ENCODE data around the gene PKHD1. TPM values are rescaled to one million over a fixed set of nuclear protein-coding genes. Genes with fewer than 3 reads are reported as not detected.

The PKHD1 gene
- total RNA-seq, 1 donor from 2014 or later, result 0.16 TPM

DNA sequence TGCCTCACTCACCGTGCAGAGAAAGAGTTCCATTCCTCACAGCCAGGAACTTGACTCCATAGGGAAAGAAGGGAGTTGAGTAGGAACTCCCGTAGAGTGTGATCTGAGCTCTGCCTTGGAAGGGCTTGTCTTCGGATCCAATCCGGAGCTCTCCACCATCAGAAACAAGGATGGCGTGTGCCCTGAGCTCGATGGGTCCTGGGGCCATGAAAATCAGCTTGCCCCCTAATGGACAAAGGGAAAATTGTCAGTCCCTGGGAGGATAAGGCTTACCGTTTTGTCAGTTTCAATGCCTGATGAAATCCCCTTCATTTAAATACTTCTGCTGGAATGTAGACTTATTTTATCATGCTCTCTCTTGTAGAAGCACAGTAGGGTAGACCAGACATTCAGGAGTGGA, 153.3 kb downstream of the PKHD1 start:
- TF ChIP-seq, protein P1, sequence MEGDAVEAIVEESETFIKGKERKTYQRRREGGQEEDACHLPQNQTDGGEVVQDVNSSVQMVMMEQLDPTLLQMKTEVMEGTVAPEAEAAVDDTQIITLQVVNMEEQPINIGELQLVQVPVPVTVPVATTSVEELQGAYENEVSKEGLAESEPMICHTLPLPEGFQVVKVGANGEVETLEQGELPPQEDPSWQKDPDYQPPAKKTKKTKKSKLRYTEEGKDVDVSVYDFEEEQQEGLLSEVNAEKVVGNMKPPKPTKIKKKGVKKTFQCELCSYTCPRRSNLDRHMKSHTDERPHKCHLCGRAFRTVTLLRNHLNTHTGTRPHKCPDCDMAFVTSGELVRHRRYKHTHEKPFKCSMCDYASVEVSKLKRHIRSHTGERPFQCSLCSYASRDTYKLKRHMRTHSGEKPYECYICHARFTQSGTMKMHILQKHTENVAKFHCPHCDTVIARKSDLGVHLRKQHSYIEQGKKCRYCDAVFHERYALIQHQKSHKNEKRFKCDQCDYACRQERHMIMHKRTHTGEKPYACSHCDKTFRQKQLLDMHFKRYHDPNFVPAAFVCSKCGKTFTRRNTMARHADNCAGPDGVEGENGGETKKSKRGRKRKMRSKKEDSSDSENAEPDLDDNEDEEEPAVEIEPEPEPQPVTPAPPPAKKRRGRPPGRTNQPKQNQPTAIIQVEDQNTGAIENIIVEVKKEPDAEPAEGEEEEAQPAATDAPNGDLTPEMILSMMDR (conservative IDR thresholded peaks at IDR 0.05), result peak; percentile 48
- Mint-ChIP-seq H3K4me1 (no peaks in the 10 kb centered on the region), H3K27ac (ENCODE audit: unreplicated experiment) (no peak overlapping the region), H3K9me3 (no peaks in the 10 kb centered on the region), H3K27me3 (ENCODE audit: low read depth) (no peaks in the 10 kb centered on the region), H3K4me3 (no peak overlapping the region), H3K36me3 (ENCODE audit: low read depth) (no peaks in the 10 kb centered on the region)
- no peak for DNase-seq (ENCODE audit: low read depth, low spot score)

DNA sequence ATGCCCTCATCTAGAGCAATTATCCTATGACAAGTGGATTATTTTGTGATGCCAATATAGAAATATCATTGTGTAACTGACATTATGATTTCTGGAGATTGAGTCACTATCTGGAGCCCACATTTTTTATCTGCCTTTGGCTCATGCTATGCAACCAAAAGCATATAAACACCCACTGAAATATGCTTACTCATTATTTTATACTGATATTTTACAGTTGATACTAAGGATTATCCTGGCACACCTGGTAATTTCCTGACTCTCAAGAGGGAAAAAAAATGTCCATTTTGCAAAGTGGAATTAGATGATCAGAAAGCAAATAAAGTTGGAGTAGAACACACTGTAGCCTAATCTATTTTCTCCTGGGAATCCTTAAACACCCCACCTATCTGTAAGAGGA, 154.5 kb downstream of the PKHD1 start:
- no peaks in the 10 kb centered on the region for H3K36me3 Mint-ChIP-seq (ENCODE audit: low read depth)
- no peak for DNase-seq (ENCODE audit: low read depth, low spot score)
- TF ChIP-seq, protein P1 (conservative IDR thresholded peaks at IDR 0.05), result no peak
- H3K27me3 Mint-ChIP-seq (ENCODE audit: low read depth), result no peaks in the 10 kb centered on the region
- no peaks in the 10 kb centered on the region for H3K9me3 Mint-ChIP-seq
- H3K27ac Mint-ChIP-seq (ENCODE audit: unreplicated experiment), result no peak overlapping the region
- H3K4me3 Mint-ChIP-seq, result no peak overlapping the region
- no peaks in the 10 kb centered on the region for H3K4me1 Mint-ChIP-seq

DNA sequence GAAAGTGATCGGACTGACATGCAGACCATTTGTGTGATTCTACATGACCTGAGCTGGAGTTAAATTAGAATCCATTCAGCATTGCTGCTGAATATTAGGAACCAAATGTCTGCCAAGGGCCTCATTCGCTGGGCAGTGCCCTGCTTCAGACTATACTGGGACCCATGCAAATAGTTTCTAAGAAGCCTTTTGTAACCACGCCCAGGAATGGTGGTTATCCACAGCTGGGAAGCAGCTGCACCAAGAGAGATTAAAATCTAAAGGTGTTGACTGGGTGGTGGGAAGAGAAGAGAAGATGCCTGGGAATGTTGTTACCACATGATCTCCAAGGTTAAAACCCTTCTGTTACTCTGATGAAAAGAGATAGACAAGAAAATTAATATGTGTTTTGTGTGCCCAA, 156.8 kb downstream of the PKHD1 start:
- Mint-ChIP-seq H3K27ac (ENCODE audit: unreplicated experiment) (no peak overlapping the region), H3K36me3 (ENCODE audit: low read depth) (no peaks in the 10 kb centered on the region), H3K27me3 (ENCODE audit: low read depth) (no peaks in the 10 kb centered on the region)

DNA sequence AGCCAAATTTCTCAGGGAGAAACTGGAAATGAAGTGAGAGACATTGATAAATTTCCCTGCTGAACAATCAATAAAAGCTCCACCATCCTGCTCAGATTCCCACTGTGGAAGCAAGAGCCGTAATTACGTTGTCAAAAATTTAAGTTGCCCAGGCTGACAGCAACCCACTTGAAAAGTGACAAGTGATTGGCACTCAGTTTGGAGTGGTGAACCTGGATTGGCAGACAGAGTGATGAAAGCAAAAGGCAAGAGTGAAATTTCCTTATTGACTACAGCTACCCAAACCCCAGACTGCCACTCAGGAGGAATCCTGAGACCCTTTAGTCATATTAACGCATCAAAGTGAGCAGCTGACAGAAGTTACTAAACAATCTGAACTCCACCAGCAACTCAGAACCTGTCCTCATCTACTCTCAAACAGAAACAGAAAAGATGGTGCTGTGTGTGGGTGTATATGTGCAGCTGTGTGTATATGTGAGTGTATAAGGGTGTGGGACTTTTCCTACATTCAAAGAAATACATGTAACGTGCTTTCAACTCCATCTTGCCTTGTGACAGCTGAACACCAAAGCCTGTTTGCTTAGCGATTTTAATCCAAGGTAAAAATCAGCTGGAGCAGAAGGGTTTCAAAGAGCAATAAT, 157.4 kb downstream of the PKHD1 start:
- TF ChIP-seq, protein P1 (conservative IDR thresholded peaks at IDR 0.05), result no peak
- Mint-ChIP-seq H3K36me3 (ENCODE audit: low read depth) (no peaks in the 10 kb centered on the region), H3K9me3 (no peaks in the 10 kb centered on the region), H3K27me3 (ENCODE audit: low read depth) (no peaks in the 10 kb centered on the region), H3K4me1 (no peaks in the 10 kb centered on the region), H3K4me3 (no peak overlapping the region), H3K27ac (ENCODE audit: unreplicated experiment) (no peak overlapping the region)
- no peak for DNase-seq (ENCODE audit: low read depth, low spot score)

More for the DNA sequence above, 156.8 kb downstream of the PKHD1 start:
- no peaks in the 10 kb centered on the region for H3K4me1 Mint-ChIP-seq
- H3K9me3 Mint-ChIP-seq, result no peaks in the 10 kb centered on the region
- no peak overlapping the region for H3K4me3 Mint-ChIP-seq
- TF ChIP-seq, protein P1 (conservative IDR thresholded peaks at IDR 0.05), result no peak
- no peak for DNase-seq (ENCODE audit: low read depth, low spot score)

DNA sequence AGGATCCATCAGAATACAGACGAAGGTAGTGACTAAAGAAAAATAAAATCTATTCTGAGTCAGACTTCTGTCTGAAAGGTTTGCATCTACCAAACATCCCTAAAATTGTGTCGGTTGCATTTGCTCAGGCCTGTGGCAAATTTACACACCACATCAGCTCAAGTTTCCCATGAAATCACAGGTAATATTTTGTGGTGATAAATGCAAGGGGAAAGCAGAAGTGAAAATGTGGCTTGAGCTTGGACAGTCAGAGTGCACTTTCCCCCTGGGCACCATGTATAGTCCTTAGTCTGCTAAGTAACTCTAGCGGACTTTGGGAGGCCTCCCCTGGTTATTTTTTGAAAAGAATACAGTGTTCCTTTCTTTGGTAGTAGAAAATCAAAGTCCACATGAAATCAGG, 159.1 kb downstream of the PKHD1 start:
- Mint-ChIP-seq H3K9me3 (peaks cover 2% of the 10 kb centered on the region), H3K36me3 (ENCODE audit: low read depth) (no peaks in the 10 kb centered on the region), H3K4me3 (no peak overlapping the region), H3K4me1 (no peaks in the 10 kb centered on the region), H3K27me3 (ENCODE audit: low read depth) (no peaks in the 10 kb centered on the region), H3K27ac (ENCODE audit: unreplicated experiment) (no peak overlapping the region)
- DNase-seq (ENCODE audit: low read depth, low spot score), result no peak
- TF ChIP-seq, protein P1 (conservative IDR thresholded peaks at IDR 0.05), result no peak

All from neural crest cell (in vitro differentiated cells).